ENCODE results near the gene GNAL. TPM values are rescaled to one million over a fixed set of nuclear protein-coding genes. Genes with fewer than 3 reads are reported as not detected.

The GNAL gene
- total RNA-seq, 1 experiment from 2014 or later = 10.6 TPM

- in situ Hi-C loops (cut with HindIII; ENCODE audit: low pct_unique_long_range_greater_than_20kb, low sequenced_read_pairs) = no loop called here
- DNase-seq (ENCODE audit: low read depth) = no peak
Measured at GRCh38 chr18:11750171-11750570, 61.1 kb downstream of the GNAL start.

GRCh38 chr18:11750581-11751310 is 61.7 kb downstream of the GNAL start:
- in situ Hi-C loops (cut with HindIII; ENCODE audit: low pct_unique_long_range_greater_than_20kb, low sequenced_read_pairs) = no loop called here
- no peak for DNase-seq (ENCODE audit: low read depth)

GRCh38 chr18:11751341-11752115 is 62.5 kb downstream of the GNAL start:
- in situ Hi-C loops (cut with HindIII; ENCODE audit: low pct_unique_long_range_greater_than_20kb, low sequenced_read_pairs) = no loop called here
- no peak for DNase-seq (ENCODE audit: low read depth)

- no peak for DNase-seq (ENCODE audit: low read depth)
- in situ Hi-C loops (cut with HindIII; ENCODE audit: low pct_unique_long_range_greater_than_20kb, low sequenced_read_pairs) = no loop called here
Measured at GRCh38 chr18:11752116-11752911, 63.2 kb downstream of the GNAL start.

- DNase-seq (ENCODE audit: low read depth) = no peak
- in situ Hi-C loops (cut with HindIII; ENCODE audit: low pct_unique_long_range_greater_than_20kb, low sequenced_read_pairs) = no loop called here
Measured at GRCh38 chr18:11754979-11755378, 65.9 kb downstream of the GNAL start.

GRCh38 chr18:11757084-11757590 is 68.1 kb downstream of the GNAL start:
- DNase-seq (ENCODE audit: low read depth) = no peak

GRCh38 chr18:11759456-11759855 is 70.4 kb downstream of the GNAL start:
- in situ Hi-C loops (cut with HindIII; ENCODE audit: low pct_unique_long_range_greater_than_20kb, low sequenced_read_pairs) = no loop called here
- no peak for DNase-seq (ENCODE audit: low read depth)

More at GRCh38 chr18:11757084-11757590, 68.1 kb downstream of the GNAL start:
- in situ Hi-C loops (cut with HindIII; ENCODE audit: low pct_unique_long_range_greater_than_20kb, low sequenced_read_pairs) = no loop called here

- DNase-seq (ENCODE audit: low read depth) = no peak
- in situ Hi-C loops (cut with HindIII; ENCODE audit: low pct_unique_long_range_greater_than_20kb, low sequenced_read_pairs) = no loop called here
Measured at GRCh38 chr18:11760498-11761167, 71.6 kb downstream of the GNAL start.

GRCh38 chr18:11761553-11761952 is 72.5 kb downstream of the GNAL start:
- no peak for DNase-seq (ENCODE audit: low read depth)
- in situ Hi-C loops (cut with HindIII; ENCODE audit: low pct_unique_long_range_greater_than_20kb, low sequenced_read_pairs) = no loop called here

- no peak for DNase-seq (ENCODE audit: low read depth)
- in situ Hi-C loops (cut with HindIII; ENCODE audit: low pct_unique_long_range_greater_than_20kb, low sequenced_read_pairs) = no loop called here
Measured at GRCh38 chr18:11762429-11762828, 73.4 kb downstream of the GNAL start.

- in situ Hi-C loops (cut with HindIII; ENCODE audit: low pct_unique_long_range_greater_than_20kb, low sequenced_read_pairs) = no loop called here
- no peak for DNase-seq (ENCODE audit: low read depth)
Measured at GRCh38 chr18:11767329-11767728, 78.3 kb downstream of the GNAL start.

- in situ Hi-C loops (cut with HindIII; ENCODE audit: low pct_unique_long_range_greater_than_20kb, low sequenced_read_pairs) = no loop called here
- no peak for DNase-seq (ENCODE audit: low read depth)
Measured at GRCh38 chr18:11767935-11768334, 78.9 kb downstream of the GNAL start.

- in situ Hi-C loops (cut with HindIII; ENCODE audit: low pct_unique_long_range_greater_than_20kb, low sequenced_read_pairs) = no loop called here
- no peak for DNase-seq (ENCODE audit: low read depth)
Measured at GRCh38 chr18:11775436-11776174, 86.5 kb downstream of the GNAL start.

- no peak for DNase-seq (ENCODE audit: low read depth)
- in situ Hi-C loops (cut with HindIII; ENCODE audit: low pct_unique_long_range_greater_than_20kb, low sequenced_read_pairs) = no loop called here
Measured at GRCh38 chr18:11780042-11780441, 91.0 kb downstream of the GNAL start.

GRCh38 chr18:11783716-11784331 is 94.8 kb downstream of the GNAL start:
- in situ Hi-C loops (cut with HindIII; ENCODE audit: low pct_unique_long_range_greater_than_20kb, low sequenced_read_pairs) = no loop called here
- DNase-seq (ENCODE audit: low read depth) = no peak

GRCh38 chr18:11784674-11785304 is 95.7 kb downstream of the GNAL start:
- DNase-seq (ENCODE audit: low read depth) = no peak
- in situ Hi-C loops (cut with HindIII; ENCODE audit: low pct_unique_long_range_greater_than_20kb, low sequenced_read_pairs) = no loop called here
